Loucy (cell line): Measurements from ENCODE around the gene SPC24.
"Not testable (repeated sequence)": the region's sequence is repeated elsewhere in the genome, so short reads cannot be mapped to it uniquely, and the experiment has no call there.

Source experiments
- H2AFZ ChIP-seq: fragments of 200-600 bp; sonication (generic); 2 replicates; pipeline ENCODE4 v1.6.0; 2016; ENCODE audit warnings: antibody characterized with exemption, mild to moderate bottlenecking, low read length, moderate library complexity
- H3F3A ChIP-seq: fragments of 200-600 bp; 2 replicates; pipeline ENCODE4 v1.6.0; 2016; ENCODE audit warnings: antibody characterized with exemption, low read depth, mild to moderate bottlenecking
- H3K27me3 ChIP-seq: fragments of 200-600 bp; sonication (generic); 2 replicates; pipeline ENCODE4 v1.6.1; 2014; ENCODE audit warnings: low read length, mild to moderate bottlenecking; ENCODE audit not compliant: insufficient read depth, poor library complexity, severe bottlenecking
- H3K36me3 ChIP-seq: fragments of 200-600 bp; sonication (generic); 2 replicates; pipeline ENCODE4 v1.6.1; 2016; ENCODE audit warnings: low read length; ENCODE audit not compliant: insufficient read depth
- H3K4me1 ChIP-seq: fragments of 200-600 bp; sonication (generic); 2 replicates; pipeline ENCODE4 v1.5.1; 2014; ENCODE audit warnings: low read length, mild to moderate bottlenecking; ENCODE audit not compliant: insufficient read depth, poor library complexity, severe bottlenecking
- H3K4me2 ChIP-seq: fragments of 200-600 bp; sonication (generic); 2 replicates; pipeline ENCODE4 v1.6.0; 2014; ENCODE audit warnings: antibody characterized with exemption, low read length, low read depth, mild to moderate bottlenecking; ENCODE audit not compliant: poor library complexity, severe bottlenecking
- H3K4me3 ChIP-seq: fragments of 200-600 bp; sonication (generic); 2 replicates; pipeline ENCODE4 v1.5.1; 2014; ENCODE audit warnings: low read length, mild to moderate bottlenecking, mixed read lengths; ENCODE audit not compliant: poor library complexity, severe bottlenecking
- H3K79me2 ChIP-seq: fragments of 200-600 bp; sonication (generic); 2 replicates; pipeline ENCODE4 v1.6.1; 2014; ENCODE audit warnings: low read length; ENCODE audit not compliant: insufficient read depth
- H3K9ac ChIP-seq: fragments of 200-600 bp; sonication (generic); 2 replicates; pipeline ENCODE4 v1.6.0; 2014; ENCODE audit warnings: mild to moderate bottlenecking, low read depth, low read length, moderate library complexity; ENCODE audit not compliant: poor library complexity, severe bottlenecking
- H3K9me2 ChIP-seq: fragments of 200-600 bp; sonication (generic); replicated peaks from 2 replicates; pipeline ENCODE4 v1.6.1; 2016; ENCODE audit warnings: low read depth, low read length, mixed read lengths
- H3K9me3 ChIP-seq: fragments of 200-600 bp; sonication (generic); 2 replicates; pipeline ENCODE4 v1.6.1; 2014; ENCODE audit warnings: mild to moderate bottlenecking, antibody characterized with exemption, low read length, low read depth; ENCODE audit not compliant: insufficient read depth
- H4K20me1 ChIP-seq: fragments of 200-600 bp; sonication (generic); 2 replicates; pipeline ENCODE4 v1.6.0; 2014; ENCODE audit warnings: antibody characterized with exemption, low read length, mild to moderate bottlenecking; ENCODE audit not compliant: insufficient read depth, poor library complexity, severe bottlenecking
- EZH2phosphoT487 ChIP-seq: fragments of 200-600 bp; IDR thresholded peaks from 2 replicates; pipeline ENCODE4 v1.6.1; 2018; ENCODE audit warnings: antibody characterized with exemption, mild to moderate bottlenecking, moderate library complexity, borderline replicate concordance
- TF ChIP-seq, protein P1 (sequence below): fragments of 200-600 bp; sonication (generic); conservative IDR thresholded peaks from 2 replicates; pipeline ENCODE4 v1.5.1; 2014; ENCODE audit warnings: mild to moderate bottlenecking, antibody characterized with exemption, low read length

Gene SPC24

GRCh38 chr19:11125994-11126685 is 29.4 kb downstream of the SPC24 start:
- Histone ChIP-seq H3K36me3 (peaks cover 85% of the 10 kb centered on the region), H3K9me2 (no peaks in the 10 kb centered on the region), H3K4me1 (no peaks in the 10 kb centered on the region), H2AFZ (no peak overlapping the region), H4K20me1 (peaks cover 40% of the 10 kb centered on the region), H3K27me3 (no peaks in the 10 kb centered on the region), H3F3A (no peaks in the 10 kb centered on the region; the same call in 1 of the 2 replicates), H3K9me3 (no peaks in the 10 kb centered on the region), H3K4me3 (no peak overlapping the region), H3K79me2 (peaks cover 3% of the 10 kb centered on the region; the same call in 1 of the 2 replicates), H3K9ac (no peak overlapping the region), H3K4me2 (no peak overlapping the region)
- TF ChIP-seq EZH2phosphoT487, result no peak
- TF ChIP-seq, protein P1, sequence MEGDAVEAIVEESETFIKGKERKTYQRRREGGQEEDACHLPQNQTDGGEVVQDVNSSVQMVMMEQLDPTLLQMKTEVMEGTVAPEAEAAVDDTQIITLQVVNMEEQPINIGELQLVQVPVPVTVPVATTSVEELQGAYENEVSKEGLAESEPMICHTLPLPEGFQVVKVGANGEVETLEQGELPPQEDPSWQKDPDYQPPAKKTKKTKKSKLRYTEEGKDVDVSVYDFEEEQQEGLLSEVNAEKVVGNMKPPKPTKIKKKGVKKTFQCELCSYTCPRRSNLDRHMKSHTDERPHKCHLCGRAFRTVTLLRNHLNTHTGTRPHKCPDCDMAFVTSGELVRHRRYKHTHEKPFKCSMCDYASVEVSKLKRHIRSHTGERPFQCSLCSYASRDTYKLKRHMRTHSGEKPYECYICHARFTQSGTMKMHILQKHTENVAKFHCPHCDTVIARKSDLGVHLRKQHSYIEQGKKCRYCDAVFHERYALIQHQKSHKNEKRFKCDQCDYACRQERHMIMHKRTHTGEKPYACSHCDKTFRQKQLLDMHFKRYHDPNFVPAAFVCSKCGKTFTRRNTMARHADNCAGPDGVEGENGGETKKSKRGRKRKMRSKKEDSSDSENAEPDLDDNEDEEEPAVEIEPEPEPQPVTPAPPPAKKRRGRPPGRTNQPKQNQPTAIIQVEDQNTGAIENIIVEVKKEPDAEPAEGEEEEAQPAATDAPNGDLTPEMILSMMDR, result peak; percentile 77

- peaks cover 22% of the 10 kb centered on the region for H4K20me1 ChIP-seq
- peaks cover 84% of the 10 kb centered on the region; the same call in 1 of the 2 replicates for H3K36me3 ChIP-seq
- H3F3A ChIP-seq, H3K4me1 ChIP-seq, H3K9me3 ChIP-seq, H3K9me2 ChIP-seq, H3K9ac ChIP-seq, H3K79me2 ChIP-seq, H2AFZ ChIP-seq, H3K4me2 ChIP-seq, H3K27me3 ChIP-seq, H3K4me3 ChIP-seq: not testable (repeated sequence)
Measured at GRCh38 chr19:11124157-11124556, 31.4 kb downstream of the SPC24 start.

DNA sequence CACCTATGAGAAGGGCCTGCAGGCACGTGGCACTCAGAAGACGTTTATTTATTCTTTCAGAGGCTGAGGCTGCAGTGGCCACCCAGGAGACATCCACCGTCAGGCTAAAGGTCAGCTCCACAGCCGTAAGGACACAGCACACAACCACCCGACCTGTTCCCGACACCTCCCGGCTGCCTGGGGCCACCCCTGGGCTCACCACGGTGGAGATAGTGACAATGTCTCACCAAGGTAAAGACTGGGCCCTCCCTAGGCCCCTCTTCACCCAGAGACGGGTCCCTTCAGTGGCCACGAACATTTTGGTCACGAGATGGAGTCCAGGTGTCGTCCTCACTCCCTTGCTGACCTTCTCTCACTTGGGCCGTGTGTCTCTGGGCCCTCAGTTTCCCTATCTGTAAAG is 32.5 kb downstream of the SPC24 start:
- Histone ChIP-seq H3K79me2 (no peaks in the 10 kb centered on the region), H3F3A (no peaks in the 10 kb centered on the region), H3K4me1 (no peaks in the 10 kb centered on the region), H3K9me3 (no peaks in the 10 kb centered on the region), H3K9ac (no peak overlapping the region), H3K9me2 (no peaks in the 10 kb centered on the region), H3K36me3 (peaks cover 82% of the 10 kb centered on the region), H3K27me3 (no peaks in the 10 kb centered on the region), H3K4me3 (no peak overlapping the region), H4K20me1 (peaks cover 20% of the 10 kb centered on the region), H3K4me2 (no peak overlapping the region), H2AFZ (no peak overlapping the region)
- TF ChIP-seq, protein P1, result no peak
- no peak for TF ChIP-seq EZH2phosphoT487

GRCh38 chr19:11121963-11122362 is 33.6 kb downstream of the SPC24 start:
- H3K9me3 ChIP-seq, H3K27me3 ChIP-seq, H3K79me2 ChIP-seq, H3K4me3 ChIP-seq, H3K9ac ChIP-seq, H2AFZ ChIP-seq, H3K4me2 ChIP-seq, H3F3A ChIP-seq, H3K4me1 ChIP-seq, H3K9me2 ChIP-seq: not testable (repeated sequence)
- H4K20me1 ChIP-seq, result peaks cover 15% of the 10 kb centered on the region
- peaks cover 83% of the 10 kb centered on the region for H3K36me3 ChIP-seq
